B cell (primary cell): ENCODE data around the gene CLCC1.

Experiments used
- EZH2 ChIP-seq: IDR thresholded peaks from 2 replicates; pipeline ENCODE4 v1.6.1; 2012; ENCODE audit warnings: borderline replicate concordance, low read depth, mild to moderate bottlenecking, moderate library complexity, low read length; ENCODE audit not compliant: insufficient read depth, poor library complexity, severe bottlenecking
- TF ChIP-seq, protein P1 (sequence below): fragments of 200-600 bp; IDR thresholded peaks from one replicate; pipeline ENCODE4 v1.8.0; 2022; ENCODE audit warnings: antibody characterized with exemption, mild to moderate bottlenecking

DNA sequence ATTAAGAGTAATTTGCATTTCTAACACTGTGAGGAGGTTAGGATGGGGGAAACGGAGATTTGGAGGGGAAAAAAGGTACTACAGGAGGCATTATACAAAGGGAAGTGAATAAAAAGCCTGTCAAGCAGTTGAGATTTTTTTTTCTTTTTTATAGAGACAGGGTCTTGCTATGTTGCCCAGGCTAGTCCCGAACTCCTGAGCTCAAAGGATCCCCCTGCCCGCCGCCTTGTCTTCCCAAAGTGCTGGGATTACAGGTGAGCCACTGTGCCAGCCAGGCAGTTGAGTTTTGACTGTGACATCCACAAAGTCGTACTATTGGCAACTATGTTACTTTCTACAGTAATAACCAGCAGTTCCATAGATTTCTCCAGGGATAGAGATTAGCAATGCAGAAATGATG lies 2.6 kb downstream of the CLCC1 start:
- TF ChIP-seq, protein P1, sequence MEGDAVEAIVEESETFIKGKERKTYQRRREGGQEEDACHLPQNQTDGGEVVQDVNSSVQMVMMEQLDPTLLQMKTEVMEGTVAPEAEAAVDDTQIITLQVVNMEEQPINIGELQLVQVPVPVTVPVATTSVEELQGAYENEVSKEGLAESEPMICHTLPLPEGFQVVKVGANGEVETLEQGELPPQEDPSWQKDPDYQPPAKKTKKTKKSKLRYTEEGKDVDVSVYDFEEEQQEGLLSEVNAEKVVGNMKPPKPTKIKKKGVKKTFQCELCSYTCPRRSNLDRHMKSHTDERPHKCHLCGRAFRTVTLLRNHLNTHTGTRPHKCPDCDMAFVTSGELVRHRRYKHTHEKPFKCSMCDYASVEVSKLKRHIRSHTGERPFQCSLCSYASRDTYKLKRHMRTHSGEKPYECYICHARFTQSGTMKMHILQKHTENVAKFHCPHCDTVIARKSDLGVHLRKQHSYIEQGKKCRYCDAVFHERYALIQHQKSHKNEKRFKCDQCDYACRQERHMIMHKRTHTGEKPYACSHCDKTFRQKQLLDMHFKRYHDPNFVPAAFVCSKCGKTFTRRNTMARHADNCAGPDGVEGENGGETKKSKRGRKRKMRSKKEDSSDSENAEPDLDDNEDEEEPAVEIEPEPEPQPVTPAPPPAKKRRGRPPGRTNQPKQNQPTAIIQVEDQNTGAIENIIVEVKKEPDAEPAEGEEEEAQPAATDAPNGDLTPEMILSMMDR: no peak
- TF ChIP-seq EZH2: no peak
